Cerebellar cortex (tissue), 1 donor: ENCODE results near the gene FCMR.
A peak's percentile ranks its signal among the peaks of the same experiment; 100 is the strongest.

Experiments
- DNase-seq: peaks from one replicate; pipeline ENCODE4 v3.0.0-alpha.2; 2015; ENCODE audit warnings: low spot score

FCMR gene

DNA sequence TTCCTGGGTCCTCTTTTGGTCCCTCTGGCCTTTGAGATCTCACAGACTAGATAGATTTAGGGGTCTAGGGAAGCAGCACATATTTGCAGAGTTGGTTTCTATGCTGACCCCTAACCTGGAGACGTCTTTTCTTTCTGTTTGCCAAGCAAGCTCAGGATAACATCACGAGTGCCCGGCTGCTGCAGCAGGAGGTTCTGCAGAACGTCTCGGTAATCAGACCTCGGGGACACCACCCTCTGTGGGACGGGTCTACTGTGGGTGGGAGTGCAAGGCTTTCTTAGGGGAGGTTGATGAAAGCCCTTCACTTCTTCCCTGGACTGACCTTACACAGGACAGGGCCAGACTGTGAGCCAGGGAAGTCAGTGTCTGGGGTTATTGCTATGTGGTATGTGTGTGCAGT lies 21.6 kb downstream of the FCMR start:
- no peak for DNase-seq

DNA sequence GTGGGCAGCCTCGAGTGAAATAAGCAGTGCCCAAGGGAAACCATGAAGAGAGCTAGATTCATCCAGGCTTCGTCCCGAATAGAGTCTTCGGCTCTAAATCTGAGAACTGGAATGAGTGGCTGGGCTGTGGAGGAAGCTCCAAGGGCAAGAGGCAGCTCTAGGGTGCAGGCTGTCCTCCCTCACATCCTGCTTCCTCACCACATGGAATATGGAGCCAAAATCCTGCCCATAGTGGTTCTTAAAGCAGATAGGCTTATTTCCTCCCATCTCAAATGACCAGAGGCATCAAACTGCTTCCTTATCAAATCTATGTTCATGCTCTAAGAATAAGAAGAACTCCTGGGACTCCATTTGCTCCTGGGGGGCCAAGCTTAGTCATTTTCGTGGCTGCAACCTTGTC lies 22.0 kb downstream of the FCMR start:
- DNase-seq: no peak

DNA sequence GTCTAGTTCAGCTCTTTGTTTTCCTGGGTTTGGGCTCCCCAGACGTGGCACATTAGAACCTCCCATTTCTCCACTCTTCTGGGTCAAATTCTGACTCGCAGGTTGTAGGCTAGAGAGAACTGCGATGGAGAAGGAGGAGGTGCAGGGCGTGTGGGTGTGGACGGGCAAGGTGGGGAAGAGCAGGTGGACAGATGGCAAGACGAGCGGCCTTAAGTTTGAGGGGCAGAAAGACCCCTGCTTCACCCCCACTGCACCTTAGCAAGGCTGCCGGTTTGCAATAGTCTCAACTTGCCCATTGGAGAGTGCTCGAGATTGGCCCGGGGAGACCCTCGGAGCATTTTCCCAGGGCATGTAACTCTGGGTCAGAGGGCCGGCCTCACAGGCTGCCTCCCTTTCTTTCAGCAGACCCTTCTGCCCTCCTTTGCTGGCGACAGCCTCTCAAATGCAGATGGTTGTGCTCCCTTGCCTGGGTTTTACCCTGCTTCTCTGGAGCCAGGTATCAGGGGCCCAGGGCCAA lies 22.8 kb downstream of the FCMR start:
- DNase-seq: no peak

DNA sequence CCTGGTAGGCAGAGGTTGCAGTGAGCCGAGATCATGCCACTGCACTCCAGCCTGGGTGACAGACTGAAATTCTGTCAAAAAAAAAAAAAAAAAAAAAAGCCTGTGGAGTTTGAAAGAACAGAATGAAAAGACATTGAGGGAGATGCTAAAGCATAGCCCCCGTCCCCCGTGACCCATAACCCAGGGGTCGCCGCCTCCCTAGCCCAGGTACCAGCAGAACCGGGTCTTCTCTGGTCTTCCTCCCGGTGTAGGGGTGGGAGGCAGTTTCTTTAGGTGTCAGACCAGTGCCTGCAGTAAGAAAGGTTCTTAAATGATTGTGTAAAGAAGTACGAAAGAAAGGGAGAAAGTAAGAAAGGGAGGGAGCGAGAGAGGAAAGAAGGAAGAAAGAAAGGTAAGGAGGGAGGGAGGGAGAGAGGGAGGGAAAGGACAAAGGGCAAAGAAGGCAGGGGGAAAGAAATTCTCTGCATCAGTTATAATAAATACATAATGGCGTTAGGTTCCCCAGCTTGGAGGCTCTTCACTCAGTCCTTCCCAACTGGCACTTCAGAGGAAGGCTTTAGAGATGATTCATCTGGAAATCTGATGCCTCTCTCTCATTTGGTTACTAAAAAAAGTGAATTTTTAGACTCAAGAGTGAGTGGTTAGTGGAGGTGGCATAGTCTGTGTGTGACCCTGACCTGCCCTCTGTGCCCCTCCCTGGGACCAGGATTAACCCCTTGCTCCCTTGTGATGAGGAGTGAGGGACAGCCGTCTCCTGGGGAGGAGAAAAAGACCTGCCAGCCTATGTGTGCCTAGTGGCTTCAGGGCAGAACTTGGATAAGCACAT lies 23.4 kb downstream of the FCMR start:
- no peak for DNase-seq

DNA sequence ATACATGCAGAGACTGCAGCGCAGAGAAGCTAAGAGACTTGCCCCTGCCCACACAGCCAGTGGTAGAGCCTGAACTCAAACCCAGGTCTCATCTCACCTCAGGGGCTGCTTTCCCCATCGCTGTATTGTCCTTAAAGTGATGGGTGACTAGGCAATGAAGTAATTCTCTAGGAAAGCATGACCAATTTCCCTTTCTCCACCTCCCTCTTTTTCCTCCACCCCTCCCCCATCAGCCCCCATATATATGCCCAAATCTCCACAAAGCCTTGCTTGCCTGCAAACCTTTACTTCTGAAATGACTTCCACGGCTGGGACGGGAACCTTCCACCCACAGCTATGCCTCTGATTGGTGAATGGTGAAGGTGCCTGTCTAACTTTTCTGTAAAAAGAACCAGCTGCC lies 24.6 kb downstream of the FCMR start, which contains the start of gene IL24:
Gene IL24, plus strand, starts transcription at position 269 of the 400 bp plus-strand sequence. CDS start 390 bp downstream, outside the sequence.
- no peak for DNase-seq

DNA sequence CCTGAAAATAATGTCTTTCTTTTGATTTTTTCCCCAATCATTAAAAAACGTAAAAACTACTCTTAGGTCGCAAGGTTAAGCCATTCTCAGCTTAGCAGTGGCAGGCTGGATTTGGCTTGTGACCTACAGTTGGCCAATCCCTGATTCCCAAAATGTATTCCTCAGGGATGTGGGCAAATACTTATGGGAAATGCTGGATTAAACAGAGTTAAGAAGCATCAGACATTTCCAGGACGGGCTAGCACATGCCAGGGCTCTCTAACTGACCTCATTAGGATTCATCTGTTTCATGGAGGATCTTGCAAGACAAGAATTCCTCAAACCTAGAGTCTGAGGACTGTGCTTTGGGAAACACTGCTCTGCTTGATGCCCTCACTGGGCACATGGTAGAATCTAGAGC lies 25.5 kb downstream of the FCMR start:
- no peak for DNase-seq

DNA sequence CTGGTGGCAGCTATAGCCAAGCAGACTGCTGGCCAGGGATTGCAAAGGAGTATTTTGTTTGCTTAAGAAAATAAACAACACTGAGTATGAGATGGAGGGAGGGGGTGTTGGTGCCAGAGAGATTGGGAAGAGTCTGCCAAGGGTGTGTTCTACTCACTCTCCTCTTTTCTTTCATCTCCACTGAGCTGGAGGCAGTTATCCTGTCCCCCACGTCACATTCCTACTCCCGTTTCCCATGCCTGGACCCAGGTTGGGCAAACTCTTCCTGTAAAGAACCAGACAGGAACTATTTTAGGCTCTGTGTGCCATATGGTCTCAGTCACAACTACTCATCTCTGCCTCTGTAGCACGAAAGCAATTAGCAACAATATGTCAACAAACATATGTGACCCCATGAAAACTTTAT lies 25.9 kb downstream of the FCMR start:
- DNase-seq: peak; percentile 83

DNA sequence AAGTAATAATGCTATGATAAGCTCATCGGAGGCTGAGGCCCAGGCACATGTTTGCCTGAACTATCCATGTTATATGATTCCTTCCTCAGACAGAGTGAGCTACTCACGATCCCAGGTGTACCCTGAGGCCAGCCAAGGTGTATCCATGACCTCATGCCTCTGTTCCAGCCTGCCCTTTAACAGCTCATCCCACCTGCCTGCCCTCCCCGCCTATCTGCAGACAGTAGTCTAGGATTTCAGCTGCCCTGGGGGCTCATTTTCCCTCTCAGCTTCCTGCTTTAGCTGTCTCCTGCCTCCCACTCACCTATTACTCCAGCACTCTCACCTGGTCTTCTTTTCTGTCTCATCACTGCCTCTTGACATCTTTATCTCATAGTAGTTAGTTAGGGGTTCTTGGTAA lies 26.4 kb downstream of the FCMR start:
- no peak for DNase-seq

DNA sequence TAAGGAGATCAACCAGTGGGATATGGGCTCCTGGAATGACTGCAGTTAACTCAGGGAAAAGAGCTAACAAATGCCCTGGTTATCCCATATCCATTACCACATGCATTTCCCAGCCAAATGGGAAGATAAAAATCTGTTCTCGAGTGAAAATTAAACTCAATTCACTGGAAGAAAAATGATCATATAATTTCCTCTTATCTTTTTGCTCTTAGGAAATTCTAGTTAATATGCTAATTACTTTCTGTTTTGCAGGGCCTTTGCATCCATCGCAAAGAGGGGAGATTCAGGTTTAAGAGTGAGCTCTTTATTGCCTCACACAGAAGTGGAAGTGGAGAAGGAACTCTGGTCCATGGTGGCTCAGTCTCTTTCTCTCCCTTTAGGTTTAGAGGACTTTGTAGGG lies 28.4 kb downstream of the FCMR start:
- no peak for DNase-seq

DNA sequence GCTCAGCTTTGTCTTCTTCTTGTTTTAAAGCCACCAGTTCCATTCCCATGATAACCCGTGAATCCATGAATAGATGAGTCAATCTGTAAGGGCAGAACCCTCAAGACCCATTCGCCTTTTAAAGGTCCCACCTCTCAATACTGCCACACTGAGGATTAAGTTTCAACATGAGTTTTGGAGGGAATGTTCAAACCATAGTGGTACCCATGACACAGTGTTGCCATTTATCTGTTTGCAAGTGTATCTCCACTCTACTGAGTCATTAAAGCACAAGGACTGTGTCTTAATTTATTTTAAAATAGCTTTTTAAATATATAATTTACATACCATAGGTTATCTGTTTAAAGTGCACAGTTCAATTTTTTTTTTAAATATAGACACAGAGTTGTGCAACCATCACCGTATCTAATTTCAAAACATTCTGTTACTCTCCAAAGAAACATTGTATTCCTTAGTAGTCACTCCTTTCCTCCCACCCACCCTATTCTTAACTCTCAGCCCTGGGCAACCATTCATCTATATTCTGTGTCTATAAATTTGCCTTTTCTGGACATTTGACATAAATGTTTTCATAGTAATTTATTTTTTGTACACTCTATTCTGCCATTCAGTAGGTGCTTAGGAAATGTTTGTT lies 29.3 kb downstream of the FCMR start:
- DNase-seq: no peak

DNA sequence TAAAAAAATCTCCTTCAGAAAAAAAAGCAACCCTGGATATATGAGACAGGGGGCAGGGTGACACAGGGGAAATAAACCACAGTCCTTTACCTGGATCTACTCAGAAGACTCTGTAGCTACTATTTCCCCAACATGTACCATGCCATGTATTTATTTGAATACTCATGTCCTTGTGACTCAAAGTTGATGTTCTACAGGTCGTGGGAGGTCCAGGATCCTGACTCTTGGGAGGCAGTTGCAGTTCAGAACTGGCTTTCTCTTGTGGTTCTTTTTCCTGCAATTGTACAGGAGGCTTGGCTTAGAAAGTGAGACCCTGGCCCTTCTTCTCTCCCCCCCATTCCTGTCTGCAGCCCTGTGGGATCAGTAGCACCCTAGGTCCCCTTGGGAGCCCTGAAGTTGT lies 30.3 kb downstream of the FCMR start:
- no peak for DNase-seq

DNA sequence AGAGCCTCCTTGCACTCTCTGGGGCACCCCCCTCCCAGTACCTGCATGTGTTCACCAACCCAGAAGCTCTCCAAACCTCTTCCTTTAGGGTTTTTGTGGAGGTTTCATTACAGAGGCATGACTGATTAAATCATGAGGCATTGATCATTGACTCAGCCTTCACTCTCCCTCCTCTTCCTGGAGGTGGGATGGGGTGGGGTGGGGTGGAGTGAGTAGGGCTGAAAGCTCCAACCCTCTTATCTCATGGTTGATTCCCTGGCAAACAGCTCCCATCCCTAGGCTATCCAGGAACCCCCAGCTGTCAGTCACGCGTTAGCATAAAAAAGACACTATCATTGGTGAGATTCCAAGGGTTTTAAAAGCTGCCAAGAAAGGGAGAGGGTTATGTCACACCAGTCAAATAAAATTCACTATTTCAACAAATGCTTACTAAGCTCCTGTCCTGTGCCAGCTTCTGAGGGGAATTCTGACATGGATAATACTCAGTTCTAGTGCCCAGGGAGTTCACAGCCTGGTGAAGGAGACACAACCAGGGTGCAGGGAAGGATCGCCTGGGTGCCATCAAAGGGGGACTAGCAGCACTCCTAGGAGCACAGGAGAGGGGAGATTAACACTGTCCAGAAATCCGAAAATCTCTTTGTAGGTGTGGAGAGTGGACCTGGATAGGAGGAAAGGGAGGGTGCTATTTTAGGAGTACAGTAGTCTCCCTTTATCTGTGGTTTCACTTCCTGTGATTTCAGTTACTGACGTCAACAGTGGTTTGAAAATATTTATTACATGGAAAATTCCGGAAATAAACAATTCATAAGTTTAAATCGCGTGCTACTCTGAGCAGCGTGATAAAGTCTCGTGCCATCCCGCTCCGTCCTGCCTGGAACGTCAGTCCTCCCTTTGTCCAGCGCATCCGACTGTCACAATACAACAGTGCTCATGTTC lies 31.3 kb downstream of the FCMR start:
- DNase-seq: no peak

DNA sequence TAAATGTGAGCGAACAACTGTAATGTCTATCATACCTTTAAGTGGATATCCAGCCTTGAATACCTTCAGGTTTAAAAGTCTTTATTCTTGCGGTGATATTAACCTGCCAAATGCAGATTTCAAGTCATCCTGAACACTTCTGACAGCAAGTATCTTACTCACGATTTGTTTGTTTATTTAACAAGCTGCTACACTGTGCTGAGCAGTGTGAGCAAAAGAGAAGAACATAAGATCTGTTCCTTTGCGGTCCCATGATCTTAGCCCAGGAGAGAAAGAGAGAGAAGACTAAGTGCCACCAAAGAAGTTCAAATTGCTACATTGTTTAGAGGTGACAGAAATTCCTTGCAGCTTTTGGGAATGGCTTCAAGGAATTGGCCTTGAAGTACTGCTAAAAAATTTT lies 34.0 kb downstream of the FCMR start:
- no peak for DNase-seq

DNA sequence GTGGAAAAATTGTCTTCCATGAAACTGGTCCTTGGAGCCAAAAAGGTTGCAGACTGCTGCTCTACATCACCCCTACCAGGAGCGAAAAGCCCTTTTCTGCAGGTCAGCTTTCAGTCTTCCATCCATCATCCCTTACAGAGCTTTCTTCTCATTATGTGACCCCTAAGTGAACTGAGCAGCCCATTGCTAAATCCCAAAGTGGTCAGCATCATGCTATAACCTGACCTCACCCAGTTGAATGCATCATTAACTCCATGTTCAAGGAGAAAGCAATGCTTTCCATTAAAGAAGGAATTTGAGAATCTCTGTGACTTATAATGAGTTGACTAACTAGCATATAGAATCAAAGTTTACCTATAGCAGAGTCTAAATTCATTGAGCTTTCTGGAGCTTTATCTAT lies 34.9 kb downstream of the FCMR start:
- DNase-seq: no peak

DNA sequence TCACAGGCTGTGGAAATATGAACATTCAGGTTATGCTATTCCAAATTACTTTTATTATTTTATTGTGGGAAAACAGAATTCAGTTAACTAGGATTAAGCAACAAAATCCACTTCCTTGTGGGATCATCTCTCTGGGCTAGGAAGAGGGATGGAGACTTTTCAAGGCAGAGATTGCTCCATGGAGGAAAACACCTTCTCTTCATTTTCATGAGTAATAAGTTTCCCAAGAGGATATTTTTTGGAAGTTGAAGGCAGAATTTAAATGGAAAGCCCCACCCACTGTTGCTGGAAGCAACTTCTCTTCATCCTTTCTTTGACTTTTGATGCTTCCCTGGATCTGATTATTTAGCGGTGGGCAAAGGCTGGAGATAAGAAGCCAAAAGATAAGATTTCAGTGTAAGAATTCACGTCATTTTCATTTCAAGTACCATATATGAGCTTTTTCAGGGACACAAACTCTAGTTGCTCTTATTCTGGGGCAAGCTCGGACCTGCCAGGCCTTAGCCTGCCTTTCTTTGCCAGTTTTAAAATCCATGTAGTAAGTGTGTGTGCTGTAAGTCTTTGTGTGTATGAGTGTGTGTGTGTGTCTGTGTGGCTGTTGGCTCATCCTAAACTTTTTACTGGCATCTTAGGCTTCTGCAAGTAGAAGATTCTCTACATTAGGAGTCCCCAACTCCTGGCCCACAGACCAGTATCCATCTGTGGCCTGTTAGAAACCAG lies 36.2 kb downstream of the FCMR start:
- DNase-seq: no peak

DNA sequence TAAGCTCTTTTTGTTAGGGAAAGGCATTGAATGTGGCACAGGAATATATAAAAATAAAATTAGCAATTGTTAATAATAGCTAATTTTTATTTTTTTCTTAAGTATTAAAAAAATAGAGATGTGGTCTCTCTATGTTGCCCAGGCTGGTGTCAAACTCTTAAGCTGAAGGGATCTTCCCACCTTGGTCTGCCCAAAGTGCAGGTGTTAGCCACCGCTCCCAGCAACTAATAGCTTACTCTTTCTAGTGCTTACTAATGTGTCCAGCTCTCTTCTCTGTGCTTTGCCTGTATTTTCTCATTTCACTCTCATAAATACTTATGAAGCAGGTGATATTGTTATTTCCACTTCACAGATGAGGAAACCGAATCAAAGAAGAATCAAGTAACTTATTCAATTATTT lies 37.9 kb downstream of the FCMR start:
- DNase-seq: no peak

DNA sequence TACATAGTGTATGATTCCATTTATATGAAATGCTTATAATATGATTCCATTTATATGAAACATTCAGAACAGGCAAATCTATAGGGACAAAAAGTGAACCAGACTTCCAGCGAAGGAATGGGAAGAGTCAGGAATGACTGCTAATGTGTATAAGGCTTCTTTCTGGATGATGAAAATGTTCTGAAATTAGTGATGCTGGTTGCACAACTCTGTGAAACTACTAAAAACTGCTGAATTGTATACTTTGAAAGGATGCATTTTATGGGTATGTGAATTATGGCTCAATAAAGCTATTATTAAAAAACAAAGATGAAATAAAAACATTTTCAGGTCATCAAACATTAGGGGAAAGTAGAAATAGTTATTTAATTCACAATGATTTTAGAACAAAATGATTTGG lies 38.6 kb downstream of the FCMR start:
- no peak for DNase-seq

DNA sequence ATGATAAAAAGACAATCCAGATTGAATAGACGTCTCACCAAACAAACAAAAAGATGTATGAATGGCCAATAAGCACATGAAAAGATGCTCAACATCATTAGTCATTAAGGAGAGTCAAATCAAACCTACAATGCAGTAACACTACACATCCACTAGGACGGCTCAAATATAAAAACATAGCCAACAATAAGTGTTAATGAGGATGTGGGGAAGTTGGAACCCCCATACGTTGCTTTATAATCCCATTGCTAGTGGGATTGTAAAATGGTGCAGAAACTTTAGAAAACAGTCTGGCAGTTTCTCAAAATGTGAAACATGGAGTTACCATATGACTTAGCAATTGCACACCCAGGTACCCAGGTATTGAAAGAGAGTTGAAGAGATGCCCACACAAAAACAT lies 39.2 kb downstream of the FCMR start:
- no peak for DNase-seq

DNA sequence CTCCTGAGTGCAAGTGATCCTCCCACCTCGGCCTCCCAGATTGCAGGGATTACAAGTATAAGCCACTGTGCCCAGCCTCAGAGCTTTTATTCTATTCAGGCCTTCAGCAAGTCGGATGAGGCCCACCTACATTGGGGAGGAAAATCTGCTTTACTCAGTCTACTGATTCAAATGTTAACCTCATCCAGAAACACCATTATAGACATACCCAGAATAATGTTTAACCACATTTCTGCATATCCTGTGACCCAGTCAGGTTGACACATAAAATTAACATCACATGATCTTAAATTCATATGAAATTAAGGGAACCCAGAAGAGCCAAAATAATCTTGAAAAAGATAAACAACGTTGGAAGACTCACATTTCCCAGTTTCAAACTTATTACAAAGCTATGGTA lies 41.4 kb downstream of the FCMR start:
- DNase-seq: no peak

DNA sequence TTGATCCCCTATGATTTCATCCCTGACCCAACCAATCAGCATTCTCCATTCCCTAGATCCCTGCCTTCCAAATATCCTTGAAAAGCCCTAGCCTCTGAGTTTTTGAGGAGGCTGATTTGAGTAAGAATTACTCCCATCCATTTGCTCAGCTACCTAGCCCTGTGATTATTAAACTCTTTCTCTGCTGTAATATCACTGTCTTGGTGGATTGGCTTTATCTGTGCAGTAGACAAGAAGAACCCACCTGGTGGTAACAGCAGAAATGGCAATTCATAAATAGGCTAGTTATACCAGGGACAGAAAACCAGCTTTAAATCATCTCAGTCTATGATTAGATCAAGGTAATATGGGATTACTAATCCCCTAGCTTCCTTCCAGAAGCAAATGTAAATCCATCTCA lies 43.3 kb downstream of the FCMR start:
- no peak for DNase-seq

DNA sequence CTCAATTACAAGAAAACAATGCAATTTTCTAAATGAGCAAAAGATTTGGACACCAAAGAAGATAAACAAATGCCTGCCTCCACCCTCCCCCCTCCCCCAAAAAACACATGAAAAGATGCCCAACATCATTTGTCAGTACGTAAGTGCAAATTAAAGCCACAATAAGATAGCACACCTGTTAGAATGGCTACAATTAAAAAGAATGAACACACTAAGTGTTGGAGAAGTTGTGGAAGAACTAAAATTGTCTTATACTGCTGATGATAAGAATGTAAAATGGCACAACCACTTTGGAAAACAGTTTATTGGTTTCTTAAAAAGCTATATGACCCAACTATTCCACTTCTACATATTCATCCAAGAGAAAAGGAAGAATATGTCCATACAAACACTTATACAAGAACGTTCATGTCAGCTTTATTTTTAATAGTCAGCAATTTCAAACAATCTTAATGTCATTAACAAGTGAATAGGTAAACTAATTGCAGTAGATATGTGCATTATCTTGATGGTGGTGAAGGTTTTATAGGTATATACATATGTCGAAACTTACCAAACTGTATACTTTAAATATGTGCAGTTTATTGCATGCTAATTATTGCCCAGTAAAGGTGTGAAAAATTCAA lies 45.9 kb downstream of the FCMR start:
- no peak for DNase-seq
